Measurements from ENCODE around the gene HSD3B7.

The HSD3B7 gene

GRCh38 chr16:30946671-30947540 is 38.1 kb upstream of the HSD3B7 start:
- TF ChIP-seq CTCF (IDR thresholded peaks at IDR 0.05; ENCODE audit: low read depth, low read length, missing control alignments), result no peak
- DNase-seq (ENCODE audit: extremely low read depth, low read depth), result no peak
- no peak overlapping the region for H3K4me3 ChIP-seq (replicated peaks; ENCODE audit: low read depth, low read length)

- no peak for TF ChIP-seq CTCF (IDR thresholded peaks at IDR 0.05; ENCODE audit: low read depth, low read length, missing control alignments)
- DNase-seq (ENCODE audit: extremely low read depth, low read depth), result no peak
- no peak overlapping the region for H3K4me3 ChIP-seq (replicated peaks; ENCODE audit: low read depth, low read length)
Observed at GRCh38 chr16:30947541-30947858, 37.5 kb upstream of the HSD3B7 start.

GRCh38 chr16:30947859-30948666 is 36.9 kb upstream of the HSD3B7 start:
- TF ChIP-seq CTCF (IDR thresholded peaks at IDR 0.05; ENCODE audit: low read depth, low read length, missing control alignments), result no peak
- H3K4me3 ChIP-seq (replicated peaks; ENCODE audit: low read depth, low read length), result peak overlapping the region; percentile 61
- DNase-seq (ENCODE audit: extremely low read depth, low read depth), result peak; percentile 98

- H3K4me3 ChIP-seq (replicated peaks; ENCODE audit: low read depth, low read length), result peak within 1 kb of the TSS; percentile 61
- DNase-seq (ENCODE audit: extremely low read depth, low read depth), result no peak
- no peak for TF ChIP-seq CTCF (IDR thresholded peaks at IDR 0.05; ENCODE audit: low read depth, low read length, missing control alignments)
Observed at GRCh38 chr16:30948667-30949649, 36.0 kb upstream of the HSD3B7 start, which contains the start of gene ORAI3. Gene ORAI3, plus strand, starts transcription at chr16:30949068. Its CDS starts 222 bp downstream, at chr16:30949290.

- peak overlapping the region; percentile 61 for H3K4me3 ChIP-seq (replicated peaks; ENCODE audit: low read depth, low read length)
- DNase-seq (ENCODE audit: extremely low read depth, low read depth), result peak; percentile 61
- no peak for TF ChIP-seq CTCF (IDR thresholded peaks at IDR 0.05; ENCODE audit: low read depth, low read length, missing control alignments)
Observed at GRCh38 chr16:30949650-30950515, 35.1 kb upstream of the HSD3B7 start.

Data from HFF-Myc (cell line).